Germinal center (tissue), 1 donor: ENCODE data around the gene NOS3.

Source experiments
- DNase-seq: peaks from one replicate; pipeline ENCODE4 v3.0.0; 2012; ENCODE audit warnings: mixed read lengths, low spot score

The NOS3 gene

DNA sequence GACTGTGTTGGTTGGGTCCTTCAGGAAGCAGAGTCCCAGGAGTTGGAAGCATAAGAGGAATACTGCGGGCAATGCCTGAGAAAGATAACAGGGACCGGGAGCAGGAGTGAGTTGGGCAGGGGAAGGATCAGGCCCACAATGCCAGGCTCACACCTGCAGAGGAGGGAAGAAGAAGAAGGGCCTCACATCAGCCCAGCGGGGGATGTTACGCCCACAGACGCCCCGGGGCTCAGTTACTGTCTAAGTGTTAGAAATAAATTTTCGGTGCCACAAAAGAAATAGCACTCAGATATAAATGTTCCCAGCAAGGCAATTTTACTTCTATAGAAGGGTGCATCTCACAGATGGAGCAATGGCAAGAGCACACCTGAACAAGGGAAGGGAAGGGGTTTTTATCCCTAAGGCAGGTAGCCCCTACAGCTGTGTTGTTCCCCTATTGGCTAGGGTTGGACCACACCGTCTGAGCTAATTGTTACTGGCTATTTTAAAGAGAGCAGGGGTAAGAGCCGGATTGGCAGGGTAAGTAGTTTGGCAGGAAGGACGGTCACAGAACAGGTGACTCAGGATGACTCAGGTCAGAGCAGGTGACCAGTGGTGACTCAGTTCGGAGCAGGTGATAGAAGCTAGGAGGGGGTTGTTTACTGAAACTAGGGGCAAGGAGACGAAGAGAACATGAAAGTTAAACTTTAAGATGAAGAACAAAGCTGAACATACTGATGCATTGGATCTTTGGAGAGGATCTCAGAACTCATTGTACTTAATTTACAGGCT lies at the start of gene NOS3:
Gene NOS3, plus strand, starts transcription at position 602 of the 771 bp plus-strand sequence. CDS start 2,787 bp downstream, outside the sequence.
- DNase-seq: no peak

DNA sequence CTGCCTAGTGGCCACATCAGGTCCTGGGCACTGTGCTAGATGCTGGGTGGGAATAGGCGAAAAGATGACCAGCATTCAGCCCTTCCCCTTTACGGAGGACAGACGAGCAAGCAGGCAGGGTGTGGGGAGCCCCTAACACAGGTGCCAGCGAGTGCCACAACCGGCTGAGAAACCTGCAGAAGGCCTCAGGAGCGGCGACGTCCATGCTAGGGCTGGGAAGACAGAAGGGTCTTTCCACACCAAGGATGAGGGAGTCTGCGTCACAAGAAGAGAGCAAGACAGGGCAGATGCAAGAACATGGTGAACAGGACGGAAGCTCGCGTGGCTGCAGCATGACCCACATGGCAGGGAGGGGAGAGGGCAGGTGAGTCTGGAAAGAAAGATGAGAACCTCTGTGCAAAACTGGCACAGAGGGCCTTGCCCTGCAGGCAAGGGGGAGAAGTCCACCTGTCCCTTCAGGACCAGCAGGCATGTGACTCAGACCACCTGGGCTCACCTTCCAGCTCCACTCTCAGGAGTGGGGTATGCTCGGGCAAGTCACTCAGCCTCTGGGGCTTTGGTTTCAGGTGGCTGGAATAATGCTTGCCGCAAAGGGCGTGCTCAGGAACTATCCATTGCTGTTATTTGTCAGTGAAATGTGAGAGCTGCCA lies 49.3 kb upstream of the NOS3 start:
- no peak for DNase-seq

DNA sequence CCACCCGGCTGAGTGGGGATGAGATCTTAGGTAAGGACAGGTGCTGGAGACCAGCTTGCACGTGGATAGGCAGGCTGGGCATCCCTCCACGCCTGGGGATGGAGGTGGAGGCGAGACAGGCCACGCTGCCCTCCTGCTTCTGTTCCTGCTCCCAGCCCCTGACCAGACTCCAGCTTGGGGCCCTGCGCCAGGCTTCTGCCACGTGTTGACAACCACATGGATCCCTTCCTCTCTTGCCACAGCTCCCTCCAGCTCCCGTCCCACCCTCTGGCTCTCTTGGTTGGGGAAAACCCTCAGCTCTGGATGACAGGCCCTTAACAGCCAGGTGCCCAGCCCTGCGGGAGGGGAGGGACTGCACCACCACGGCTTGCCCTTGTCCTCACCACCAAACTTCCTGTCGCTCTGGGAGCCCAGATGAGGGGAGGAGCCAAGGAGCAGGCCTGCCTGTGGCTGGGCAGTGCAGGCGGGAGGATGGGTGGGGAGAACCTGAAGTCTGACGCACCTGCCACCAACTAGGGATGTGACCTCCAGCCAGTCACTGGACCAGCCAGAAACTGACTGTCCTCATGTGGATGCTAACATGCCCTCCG lies 48.7 kb upstream of the NOS3 start:
- no peak for DNase-seq

DNA sequence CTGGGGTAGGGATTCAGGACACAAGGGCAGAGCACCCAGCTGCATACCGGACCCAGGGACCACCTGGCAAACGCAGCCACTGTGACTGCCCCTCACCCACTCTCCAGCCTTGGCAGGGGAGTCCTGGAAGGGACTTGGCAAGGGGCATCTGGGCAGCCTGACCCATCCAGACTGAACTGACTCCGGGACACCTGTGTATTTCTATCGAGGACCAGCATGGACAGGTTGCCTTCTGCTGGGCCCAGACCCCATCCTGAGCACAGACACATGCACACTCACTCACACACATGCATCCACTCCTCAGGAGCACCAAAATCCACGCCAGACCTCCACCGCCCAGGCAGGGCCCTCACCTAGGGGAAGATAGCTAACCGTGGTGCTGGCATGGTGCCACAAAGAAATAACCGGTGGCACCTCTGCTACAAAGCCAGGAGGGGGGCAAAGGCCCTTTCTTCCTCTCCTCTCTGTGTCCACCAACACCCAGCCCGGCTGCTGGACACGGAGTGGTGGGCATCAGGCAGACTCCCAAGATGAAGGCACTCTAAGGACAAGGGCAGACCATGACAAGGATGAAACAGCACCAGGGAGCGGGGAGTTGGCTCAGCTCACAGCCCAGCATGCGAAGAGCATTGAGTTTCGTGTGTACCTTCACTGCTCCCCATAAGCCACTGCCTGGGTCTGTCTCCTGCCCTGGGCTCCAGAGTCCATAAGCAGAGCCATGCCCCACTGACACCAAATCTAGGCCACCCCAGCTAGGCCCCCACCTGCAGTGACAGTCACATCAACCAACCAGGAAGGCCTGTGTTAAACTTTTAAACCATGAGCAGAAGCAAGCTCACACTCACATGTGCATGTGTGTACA lies 48.0 kb upstream of the NOS3 start:
- DNase-seq: no peak

DNA sequence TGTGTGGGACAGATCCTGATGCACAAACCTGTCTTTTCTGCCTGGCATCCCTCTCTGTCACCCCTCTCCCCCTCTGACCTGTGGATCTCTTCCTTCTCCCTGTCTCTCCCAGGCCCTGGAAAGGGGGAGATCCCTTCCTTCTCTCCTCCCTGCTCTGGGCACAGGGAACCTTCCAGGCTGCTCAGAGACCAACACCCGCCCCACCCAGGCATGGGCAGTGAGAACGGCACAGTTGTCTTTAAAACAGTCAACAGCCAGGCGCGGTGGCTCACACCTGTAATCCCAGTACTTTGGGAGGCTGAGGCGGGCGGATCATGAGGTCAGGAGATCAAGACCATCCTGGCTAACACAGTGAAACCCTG lies 47.4 kb upstream of the NOS3 start:
- no peak for DNase-seq

DNA sequence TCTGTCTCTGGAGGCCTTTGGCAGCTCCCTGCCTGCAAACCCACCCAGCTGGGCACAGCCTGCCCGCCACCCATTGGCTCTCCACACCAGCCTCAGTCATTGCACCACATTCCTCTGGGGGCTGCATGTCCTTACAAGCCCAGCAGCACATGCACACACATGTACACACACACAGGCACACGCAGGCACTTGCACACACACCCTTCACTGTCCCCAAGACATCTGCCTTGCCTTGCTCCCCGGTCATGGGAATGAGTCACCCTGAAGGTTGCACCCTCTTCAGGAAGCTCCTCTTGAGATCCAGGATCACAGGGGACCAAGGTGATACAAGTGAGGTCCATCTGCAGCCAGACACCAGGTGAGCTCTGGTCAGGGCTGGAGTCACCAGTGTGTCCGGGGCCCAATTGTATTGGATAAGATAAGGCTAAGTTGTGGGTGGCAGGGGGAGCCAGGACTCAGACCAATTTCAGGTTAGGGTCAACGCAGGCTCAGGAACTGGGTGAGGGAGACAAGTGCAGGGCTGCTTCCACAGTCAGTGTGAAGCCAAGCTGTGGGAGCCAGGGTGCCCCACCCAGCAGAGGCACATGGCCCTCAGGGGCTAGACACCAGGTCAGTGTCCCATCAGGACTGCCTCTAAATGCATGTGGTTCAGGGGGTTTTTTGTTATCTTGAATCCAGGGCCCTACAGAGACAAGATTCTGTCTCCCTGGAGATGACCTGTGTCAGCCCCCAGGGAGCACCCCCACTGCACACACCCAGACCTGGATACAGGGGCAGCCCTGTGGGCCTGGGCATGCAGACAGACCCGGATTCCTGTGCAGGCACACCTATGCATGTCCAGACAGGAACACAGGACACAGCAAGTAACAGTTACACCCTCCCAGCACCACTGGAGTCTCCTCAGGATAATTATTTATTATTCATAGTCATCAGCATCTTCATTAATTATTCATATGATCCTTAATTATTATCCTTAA lies 46.5 kb upstream of the NOS3 start:
- no peak for DNase-seq

DNA sequence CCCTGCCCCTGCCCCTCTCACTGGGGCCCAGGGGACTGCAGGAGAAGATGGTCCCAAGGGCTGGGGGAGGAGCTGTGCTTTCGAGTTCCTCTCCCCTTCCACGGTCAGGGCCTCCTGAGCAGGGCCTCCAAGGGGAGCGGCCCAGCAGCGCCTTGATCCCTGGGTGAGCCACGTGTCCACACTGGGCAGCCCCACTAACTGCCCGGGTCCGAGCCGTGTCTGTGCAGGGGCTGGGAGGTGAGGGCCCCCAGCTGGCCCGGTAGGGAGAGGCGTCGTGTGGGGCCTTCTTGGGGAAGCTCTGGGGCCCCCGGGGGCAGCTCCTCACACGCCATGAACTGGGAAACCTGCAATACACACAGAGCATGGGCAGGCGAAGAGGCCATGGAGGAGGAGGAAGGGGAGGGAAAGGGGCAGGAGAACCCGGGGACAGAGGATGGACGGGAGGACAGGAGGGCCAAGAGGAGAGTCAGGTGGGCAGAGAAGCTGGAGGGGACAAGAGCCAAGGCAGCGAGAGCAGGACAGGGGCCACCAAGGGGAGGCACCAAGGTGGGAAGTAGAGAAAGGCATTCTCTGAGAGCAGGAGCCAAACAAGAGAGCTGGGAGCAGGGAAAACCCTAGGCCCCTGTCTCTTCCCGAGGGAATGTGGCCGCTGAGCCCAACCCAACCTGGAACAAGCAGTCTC lies 45.5 kb upstream of the NOS3 start:
- no peak for DNase-seq

DNA sequence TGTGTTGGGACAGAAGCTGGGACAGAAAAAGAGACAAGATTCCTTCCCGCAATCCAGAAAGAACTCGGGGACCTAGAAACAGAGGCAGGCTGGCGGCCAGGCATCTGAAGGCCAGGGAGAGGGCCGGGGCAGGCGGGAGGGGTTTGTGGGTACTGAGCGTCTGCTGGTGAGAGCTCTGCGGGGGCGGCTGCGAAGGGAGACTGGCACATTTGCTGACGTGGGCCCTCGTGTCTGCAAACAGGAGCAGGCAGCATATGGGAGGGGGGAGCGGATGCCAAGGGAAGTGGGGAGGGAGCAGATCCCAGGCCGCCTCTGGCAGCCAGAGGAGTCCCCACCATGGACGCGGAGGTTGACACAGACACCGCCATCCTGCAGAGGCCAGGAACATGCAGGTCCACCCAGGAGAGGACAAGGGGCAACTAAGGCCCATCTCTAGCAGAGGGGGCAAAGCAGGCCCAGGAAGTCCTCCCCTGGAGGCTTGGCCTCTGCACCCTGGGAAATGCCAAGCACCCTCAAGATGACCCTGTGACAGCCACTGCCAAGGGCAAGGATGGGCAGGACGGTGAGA lies 44.9 kb upstream of the NOS3 start:
- no peak for DNase-seq

DNA sequence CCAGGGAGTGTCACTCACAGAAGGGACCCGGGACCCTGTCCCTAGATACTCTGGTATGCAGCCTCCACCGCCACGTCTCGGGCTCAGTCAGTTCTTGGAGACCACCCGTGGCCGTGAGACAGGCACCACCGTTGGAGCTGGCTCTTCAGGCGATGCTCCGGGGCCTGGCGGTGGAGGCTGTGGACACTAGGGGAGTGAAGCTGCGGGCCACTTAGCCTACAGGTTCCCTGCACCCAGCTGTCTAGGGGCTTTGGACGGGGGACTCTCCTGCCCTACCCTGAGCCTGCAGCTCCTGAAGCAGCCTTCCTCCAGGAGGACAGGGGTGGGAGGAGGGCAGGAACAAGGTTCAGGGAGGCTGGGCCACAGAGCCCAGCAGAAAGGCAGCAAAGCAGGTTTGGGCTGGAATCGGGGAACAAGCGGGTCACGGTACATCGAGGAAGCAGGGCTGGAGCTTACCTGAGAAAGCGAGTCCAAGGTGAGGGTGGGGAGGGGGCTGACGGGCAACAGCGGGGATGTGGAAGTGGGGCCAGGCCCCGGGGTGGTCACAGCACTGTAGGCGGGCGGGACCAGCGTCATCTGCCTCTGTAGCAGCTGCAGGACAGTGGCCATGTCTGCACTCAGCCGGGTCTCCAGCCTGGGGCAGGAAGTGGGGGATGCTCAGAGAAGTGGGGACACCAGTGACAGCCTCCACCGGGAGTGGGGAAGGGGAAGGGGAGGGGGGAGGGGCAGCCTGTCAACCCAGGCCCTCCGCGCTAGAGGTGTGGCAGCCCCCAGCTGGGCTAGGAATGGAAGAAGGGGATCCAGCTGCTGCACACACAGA lies 44.2 kb upstream of the NOS3 start:
- DNase-seq: no peak

DNA sequence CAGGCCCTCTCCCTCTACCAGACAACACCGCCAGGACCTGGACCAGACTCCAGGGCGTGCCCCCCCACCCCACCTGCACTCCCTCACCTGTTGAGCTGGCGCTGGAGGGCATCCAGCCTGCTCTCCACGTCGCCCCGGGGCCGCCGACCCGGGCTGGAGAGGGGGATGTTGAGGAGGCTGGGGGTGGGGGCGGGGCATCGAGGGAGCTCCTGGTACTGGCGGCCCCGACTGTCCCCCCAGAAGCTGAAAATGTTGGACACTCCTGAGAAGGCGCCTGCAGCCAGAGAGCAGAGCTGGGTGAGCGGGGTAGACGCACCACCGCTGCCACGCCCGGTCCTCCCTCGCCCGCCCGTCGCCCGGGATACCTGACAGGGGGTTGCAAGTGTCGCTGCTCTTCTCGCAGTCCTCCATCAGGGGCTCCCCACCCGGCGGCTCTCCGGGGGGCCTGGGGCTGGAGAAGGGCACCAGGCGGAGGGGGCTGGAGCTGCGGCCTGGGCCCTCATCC lies 43.5 kb upstream of the NOS3 start:
- DNase-seq: no peak

DNA sequence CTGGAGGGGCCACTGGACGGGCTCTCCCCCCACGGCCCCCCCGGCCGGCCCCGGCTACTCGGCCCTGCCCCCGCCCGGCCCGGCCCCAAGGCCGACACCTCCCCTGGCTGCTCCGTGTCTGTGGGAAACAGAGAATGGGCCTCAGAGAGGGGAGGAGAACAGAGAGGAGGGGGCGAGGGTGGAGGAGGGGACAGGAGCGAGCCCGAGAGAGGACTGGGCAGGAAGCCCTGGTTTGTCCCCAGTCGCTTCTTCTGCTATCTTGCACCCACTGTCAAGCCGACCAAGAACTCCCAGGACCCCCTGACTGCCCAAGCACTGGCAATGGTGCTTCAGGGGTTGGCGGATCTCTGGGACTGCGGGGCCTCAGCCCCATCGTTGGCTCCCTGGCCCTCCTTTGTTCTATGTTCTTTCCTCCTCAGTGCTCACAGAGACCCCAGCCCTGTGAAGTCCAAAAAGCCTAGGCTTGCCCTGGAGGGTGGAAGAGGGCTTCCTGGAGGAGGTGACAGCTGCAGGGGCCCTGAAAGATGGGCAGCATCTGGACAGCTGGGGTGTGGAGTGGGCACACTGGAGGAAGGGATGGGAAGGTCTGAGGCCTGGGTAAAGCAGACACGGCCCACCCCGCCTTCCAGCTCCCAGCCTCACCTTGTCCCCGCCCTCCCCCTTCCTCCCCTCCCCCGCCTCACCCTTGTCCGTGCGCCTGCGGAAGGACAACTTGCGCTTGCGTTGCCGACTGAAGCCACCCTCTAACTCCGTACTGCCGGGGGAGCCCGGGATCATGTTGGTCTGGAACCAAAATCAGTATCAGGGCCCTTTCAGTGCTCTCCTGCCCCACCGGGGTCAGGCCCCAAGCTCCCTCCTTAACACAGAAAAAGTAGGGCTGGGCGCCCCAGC lies 42.8 kb upstream of the NOS3 start:
- DNase-seq: no peak

DNA sequence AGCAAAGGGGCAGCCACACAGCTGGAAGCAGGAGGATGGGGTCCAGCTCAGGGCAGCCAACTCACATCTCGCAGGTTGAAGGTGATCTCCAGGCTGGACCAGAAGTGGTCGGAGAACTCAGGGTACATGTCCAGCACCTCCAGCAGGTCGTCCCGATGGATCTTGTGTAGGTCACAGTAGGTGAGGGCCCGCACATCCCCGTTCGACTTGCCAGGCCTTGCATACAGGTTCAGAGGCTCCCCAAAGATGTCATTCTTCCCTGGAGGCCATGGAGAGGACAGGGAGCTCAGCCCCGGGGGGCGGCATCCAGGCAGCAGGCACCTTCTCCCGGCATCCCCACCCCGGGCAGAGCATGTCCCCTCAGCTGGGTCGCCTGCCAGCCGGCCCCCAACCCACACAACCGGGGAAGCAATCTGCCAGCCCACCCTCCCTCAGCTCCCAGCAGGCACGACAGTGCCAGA lies 42.0 kb upstream of the NOS3 start:
- DNase-seq: no peak

DNA sequence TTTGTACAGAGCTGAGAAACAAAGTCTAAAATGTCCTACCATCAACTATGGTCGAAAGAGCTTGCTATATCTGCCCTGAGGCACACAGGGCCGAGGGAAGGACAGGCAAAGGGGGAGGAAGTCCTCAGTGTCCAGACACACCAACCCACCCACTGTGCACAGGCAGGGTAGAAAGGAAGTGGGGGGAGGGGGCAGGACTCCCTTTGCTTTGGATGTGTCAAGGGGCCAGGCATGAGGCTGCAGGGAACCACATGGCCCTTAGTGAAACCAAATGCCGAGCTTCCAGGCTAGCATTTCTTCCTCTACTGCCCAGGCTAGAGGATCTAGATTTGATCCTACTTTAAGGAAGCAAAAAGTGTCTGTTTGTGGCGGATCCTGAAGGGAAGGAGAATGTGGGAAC lies 41.3 kb upstream of the NOS3 start:
- no peak for DNase-seq

DNA sequence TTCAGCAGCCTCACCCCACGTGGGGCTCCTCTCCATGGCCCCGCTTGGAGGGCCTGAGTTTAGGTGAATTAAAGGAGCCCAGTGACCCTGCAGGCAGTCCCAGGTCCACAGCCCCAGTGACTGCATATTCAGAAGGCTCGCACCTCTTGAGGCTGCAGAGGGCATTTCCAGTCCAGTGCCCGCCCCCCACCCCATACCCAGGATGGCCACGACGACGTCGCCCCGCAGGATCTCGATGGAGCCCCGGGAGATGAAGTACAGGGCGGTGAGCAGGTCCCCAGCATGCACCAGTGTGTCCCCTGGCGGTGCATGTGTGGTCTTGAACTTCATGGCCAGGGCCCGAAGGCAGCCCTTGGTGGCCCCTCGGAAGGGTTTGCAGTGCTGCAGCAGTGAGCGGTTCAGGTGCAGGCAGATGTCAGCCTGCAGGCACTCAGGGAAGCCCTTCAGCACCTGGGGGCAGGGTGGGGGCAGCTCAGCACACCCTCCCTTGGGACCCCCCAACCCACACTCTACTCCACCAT lies 40.8 kb upstream of the NOS3 start:
- DNase-seq: no peak

DNA sequence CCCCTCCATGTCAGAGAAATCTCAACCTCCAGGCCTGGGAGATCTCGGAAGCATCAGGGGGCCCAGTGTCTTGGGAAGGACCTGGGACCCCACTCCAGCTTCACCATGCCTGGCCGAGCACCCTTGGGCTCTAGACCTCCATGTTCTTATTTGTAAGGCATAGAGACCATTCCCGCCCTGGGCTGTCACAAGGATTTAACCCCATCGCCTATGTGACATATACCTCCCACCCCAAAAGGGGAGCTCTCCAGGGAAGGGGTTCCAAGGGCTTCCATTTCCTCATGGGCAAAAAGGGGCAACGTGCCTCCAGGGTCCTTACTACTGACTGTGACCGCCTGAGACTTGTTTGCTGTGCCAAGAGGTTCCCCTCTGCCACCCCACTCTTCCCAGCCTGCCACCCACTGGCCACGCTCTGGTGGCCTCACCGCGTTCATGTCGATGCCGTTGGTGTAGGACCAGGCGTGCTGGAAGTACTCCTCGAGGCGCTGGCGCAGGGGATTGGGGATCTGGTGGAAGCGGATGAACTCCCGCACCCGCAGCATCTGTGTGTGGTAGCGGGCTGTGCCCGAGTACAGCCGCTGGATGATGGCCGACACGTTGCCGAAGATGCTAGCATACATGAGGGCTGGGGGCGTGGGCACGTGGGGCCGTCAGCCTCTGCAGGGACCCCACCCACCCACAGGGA lies 40.2 kb upstream of the NOS3 start:
- DNase-seq: no peak

DNA sequence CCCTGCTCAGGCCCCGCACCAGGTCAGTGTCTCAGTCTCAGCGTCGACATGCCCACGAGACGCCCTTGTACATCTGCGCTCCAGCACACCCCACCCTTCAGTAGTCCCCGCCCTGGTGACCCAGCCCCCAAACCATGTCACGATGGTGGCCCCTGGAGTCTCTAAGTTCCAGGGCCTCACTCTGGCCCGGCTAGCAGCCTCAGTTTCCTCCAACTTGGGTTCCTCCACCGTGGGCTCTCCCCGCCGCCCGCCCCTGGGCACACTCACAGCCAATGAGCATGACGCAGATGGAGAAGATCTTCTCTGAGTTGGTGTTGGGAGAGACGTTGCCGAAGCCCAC lies 39.7 kb upstream of the NOS3 start:
- no peak for DNase-seq

DNA sequence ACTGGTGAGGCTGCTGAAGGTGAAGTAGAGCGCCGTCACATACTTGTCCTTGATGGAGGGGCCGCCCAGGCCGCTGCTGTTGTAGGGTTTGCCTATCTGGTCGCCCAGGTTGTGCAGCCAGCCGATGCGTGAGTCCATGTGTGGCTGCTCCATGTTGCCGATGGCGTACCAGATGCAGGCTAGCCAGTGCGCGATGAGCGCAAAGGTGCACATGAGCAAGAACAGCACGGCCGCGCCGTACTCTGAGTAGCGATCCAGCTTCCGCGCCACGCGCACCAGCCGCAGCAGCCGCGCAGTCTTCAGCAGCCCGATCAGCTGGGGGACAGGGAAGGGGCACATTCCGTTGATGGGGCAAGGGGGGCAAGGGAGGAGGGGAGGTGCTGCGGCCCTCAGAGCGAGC lies 39.3 kb upstream of the NOS3 start:
- no peak for DNase-seq
